HL-60/S4 (cell line): Measurements from ENCODE around the gene GRID2IP.

Experiments used
- in situ Hi-C: fragments of 300-500 bp; cut with MboI; formaldehyde crosslinking; loops from 2 replicates; pipeline ENCODE4 v1.14.3; 2022; ENCODE audit warnings: low sequenced_read_pairs

The GRID2IP gene

DNA sequence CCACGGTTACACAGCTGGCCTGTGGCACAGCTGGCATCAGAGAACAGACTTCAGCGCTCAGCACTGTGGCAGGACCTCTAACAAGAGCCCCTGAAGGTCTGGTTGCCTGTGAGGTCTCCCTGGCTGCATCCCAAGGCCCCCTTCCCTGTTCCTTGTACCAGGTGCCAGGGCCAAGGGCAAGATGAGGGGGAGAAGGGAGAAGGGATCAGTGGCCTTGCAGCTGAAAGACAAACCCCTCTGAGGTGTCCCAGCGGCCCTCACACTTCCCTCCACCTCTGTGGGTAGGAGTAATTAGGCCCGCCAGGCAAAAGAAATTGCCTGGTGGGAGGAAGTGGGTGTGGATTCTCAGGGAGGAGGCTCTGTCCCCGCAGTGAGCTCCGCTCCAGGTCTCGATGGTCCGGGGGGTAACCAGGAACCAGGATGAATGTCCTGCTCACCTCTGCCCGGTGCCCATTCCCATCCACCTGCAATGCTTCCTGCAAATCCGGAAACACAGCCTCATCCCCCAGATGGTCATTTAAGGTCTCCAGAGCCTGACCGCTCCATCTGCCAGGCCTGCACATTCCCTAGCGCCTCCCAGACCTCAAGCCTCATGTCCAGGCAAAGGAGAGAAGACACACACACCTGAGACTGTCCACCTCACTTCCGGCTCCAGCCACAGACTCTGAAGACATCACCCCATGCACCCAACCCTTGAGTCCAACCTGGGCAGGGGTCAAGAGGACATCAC is 22.7 kb downstream of the GRID2IP start:
- in situ Hi-C loops = no loop called here

DNA sequence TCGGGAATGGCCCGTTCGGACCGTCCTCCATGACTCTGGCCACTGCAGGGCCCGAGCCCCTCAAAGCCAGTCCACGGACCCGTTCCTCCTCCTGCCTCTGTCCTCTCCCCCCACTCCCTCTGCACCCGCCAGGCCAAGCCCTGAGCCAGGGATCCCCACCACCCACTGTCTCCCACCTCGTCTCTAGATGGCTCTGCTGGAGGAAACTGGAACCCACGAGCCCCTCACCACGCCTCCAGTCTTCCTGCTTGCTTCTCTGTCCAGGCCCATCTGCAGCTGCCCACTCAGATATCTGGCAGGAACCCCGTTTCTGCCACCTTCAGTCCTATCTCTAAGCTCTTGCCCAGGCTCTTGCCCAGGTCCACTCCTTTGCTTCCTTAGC is 24.3 kb downstream of the GRID2IP start:
- in situ Hi-C loops = no loop called here

DNA sequence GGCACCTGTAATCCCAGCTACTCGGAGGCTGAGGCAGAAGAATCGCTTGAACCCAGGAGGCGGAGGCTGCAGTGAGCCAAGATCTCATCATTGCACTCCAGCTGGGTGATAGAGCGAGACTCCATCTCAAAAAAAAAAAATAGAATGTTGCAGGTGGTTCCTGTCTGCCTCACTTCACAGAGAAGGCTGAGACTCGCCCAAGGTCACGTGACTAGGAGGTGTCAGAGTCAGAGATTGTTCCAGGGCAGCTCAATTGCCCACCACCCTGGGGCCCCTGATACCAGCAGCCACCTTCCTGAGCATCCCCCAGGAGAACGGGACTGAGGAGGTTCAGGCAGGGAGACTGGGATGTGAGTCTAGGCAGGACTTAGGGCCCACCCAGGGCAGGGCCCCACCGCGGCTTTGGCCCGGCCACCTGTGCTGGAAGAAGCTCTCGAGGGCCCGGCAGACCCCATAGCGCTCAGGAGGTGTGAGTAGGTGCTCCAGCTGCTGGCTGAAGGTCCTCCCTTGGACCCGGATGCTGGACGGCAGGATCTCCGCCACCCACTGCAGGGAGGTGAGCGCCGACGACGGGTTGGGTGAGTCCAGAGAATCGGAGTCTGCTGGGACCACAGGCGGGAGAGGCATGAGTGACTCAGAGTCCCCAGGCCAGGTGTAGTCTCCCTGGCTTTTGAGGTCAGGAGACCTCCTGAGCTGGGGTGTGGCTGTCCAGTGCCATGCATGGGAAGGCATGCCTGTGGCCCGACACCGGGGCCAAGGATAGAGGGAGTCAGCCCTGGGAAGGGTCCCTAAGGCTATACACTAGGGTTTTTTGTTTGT is 30.9 kb downstream of the GRID2IP start:
- in situ Hi-C loops = no loop called here

DNA sequence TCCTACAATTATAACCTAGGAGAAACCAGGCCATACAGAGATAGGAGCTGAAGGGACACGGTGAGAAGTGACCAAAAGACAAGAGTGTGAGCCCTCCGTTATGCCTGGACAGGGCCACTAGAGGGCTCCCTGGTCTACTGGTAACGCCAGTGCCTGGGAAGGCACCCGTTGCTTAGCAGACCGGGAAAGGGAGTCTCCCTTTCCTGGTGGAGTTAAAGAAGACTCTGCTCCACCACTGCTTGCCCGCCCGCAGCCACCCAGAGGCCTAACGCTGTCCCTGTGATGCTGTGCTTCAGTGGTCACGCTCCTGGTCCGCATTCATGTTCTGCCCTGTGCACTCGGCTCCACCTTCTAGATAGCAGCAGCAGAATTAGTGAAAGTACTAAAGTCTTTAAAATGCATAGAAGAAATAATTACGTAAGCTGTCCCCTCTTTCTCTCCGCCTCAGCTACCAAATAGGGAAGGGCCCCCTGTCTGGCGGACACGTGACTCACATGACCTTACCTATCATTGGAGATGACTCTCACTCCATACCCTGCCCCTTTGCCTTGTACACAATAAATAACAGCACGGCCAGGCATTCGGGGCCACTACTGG is 34.8 kb downstream of the GRID2IP start:
- in situ Hi-C loops = no loop called here

DNA sequence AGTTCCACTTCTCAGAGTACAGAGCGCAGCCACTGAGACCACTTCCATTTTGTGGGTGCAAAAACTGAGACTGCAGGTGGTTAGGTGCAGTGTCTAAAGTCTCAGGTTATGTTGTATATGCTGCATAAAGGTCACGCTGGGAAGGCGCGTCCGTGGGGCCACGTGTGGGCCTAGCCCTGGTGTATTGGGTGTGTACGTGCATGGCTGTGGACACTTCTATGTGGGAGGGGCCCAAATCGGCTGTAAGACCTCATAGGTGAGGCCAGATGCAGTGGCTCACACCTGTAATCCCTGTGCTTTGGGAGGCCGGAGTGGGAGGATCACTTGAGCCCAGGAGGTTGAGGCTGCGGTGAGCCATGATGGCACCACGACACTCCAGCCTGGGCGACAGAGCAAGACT is 37.7 kb downstream of the GRID2IP start:
- in situ Hi-C loops = no loop called here

DNA sequence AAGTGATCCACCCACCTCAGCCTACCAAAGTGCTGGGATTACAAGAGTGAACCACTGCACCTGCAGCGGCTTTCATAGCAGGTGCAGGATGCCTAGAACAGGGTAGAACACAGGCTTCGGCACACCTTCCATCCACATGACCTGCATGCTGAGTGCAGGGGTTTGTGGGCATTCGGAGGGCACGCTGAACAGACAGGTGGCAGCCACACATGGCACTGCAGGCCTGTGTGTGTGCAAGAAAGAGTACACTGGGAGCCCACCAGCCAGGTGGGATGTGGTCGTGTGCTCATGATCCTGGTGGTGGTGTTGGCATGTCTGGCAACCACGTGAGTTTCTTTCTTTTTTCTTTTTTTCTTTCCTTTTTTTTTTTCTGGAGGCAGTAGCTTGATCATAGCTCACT is 38.4 kb downstream of the GRID2IP start:
- in situ Hi-C loops = no loop called here

DNA sequence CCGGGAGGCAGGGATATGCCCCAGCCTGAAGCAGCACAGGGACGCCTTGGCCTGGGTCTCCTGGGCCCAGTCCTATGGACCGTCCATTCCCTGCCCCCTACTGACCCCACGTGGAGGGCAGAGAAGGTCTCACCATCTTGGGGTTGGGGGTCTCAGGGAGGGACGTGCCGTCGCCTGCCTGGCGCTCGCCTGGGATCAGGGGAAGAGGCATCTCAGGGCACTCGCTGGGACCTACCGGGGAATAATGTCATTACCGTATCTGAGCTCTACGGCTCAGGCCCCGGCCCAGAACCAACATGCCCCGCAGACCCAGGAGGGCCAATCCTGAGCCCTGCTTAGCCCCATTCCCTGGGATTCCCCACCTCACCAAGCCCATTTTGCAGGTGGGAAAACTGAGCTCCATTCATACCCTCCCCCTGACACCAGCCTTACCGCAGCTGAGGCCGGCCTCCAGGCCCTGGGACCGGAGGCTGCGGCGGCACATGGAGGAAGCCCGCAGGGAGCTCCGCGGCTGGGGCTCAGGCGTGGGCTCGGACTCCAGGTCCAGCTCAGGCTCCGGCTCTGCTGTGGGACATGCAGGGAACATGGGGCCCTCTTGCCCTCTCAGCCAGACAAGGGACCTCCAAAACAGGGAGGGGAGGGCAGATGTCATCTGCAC is 40.7 kb downstream of the GRID2IP start:
- in situ Hi-C loops = no loop called here

DNA sequence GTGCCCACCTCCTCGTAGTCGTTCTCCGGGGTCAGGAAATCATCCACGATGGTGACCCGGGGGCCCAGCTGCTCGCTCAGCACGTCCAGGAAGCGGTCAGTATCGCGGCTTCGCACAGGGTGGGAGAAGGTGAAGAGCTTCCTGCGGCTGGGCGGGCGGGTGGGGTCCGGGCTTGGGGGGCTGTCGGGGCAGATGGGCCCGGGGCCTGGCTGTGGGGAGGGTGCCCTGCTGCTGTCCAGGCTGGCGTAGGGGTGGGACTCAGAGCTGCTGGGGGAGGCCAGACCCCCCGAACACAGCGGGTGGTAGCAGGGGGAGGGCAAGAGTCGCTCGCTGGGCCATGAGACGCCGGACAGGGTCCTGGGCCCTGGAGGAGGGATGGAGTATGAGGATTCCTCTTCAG is 42.3 kb downstream of the GRID2IP start:
- in situ Hi-C loops = no loop called here

DNA sequence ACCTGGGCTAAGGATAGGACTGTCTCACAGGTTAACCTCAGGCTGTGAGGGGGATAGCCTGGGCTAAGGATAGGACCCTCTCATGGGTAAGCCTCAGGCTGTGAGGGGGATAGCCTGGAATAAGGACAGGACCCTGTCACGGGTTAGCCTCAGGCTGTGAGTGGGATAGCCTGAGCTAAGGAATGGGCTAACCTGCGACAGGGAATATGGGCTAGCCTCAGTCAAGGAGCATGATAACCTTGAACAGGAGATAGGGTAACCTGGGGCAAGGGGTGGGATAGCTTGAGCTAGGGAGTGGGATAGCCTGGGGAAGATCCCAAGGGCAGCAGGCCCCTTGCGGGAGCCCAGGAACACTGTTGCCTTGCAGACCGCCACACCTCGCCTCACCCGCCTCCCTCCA is 42.7 kb downstream of the GRID2IP start:
- in situ Hi-C loops = no loop called here

DNA sequence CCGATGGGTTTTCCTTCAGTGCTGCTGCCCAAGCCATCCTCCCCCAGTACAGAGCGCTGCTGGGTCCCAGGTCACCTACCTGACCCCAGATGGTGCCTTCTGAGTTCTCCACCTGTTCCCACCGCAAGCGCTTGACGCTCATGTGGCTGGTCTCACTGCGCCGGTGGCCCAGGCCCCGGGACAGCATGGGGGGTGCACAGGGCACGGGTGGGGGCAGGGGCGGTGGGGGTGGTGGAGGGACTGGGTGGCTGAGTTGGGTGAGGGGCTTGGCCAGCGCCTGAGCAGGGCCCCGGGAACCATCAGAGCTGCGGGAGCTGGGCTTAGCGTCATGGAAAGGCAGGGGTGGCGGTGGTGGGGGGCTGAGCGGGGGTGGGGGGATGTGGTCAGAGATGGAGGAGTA is 43.4 kb downstream of the GRID2IP start:
- in situ Hi-C loops = no loop called here

DNA sequence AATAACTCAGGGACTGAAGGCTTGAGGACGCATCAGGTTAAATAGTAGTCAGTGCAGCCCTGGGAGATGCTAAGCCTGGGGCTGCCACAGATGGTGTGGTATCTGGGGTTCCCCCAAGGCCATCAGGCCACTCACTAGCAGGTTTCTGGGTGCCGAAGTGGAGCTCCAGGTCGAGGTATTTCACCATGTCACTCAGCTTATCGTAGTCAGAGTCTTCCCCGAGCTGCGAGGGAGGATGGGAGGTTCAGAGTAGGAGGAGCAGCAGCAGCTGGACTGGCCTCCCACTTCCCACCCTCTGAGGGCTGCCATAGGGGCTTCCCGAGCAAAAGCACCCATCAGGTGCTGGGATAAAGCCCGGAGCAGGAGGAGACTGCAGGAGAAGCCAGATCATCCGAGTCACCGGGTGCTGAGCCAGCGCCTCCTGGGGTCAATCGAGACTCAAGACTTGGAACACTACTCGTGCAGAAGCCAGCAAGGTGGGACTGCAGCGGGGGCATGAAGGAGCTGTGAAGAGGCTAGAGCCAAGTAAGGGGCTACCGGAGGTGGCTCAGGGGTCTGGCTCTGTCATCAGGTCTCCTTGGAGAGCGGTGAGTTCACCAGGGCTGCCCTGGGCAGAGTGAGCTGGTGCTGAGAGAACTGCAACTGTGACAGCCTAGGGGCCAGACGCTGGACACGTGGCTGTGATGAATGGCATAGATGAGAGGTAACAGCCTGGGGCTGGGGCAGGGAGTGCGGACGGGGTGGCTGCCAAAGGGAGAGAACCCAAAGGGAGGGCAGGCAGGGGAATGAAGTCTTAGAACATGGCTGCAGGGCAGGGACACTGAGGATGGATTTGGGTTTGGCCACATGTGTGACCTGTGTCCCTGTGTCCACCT is 45.3 kb downstream of the GRID2IP start:
- in situ Hi-C loops = no loop called here

DNA sequence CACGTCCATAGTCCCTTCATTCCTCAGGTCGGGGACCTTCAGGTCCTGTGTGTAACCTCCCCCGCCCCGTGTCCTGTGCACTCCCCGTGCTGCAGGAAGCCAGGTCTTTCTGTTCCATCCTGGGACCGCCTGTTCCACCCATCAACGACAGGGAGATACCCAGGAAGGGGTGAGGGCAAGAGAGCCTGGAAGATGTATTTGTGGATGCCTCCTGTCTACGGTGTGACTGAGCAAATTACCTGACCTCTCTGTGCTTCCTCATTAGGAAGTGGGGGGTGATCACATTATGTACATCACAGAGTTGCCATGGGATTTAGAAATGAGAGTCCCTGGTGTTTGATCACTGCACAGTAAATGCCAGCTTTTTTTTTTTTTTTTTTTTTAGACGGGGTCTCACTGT is 46.3 kb downstream of the GRID2IP start:
- in situ Hi-C loops = no loop called here

DNA sequence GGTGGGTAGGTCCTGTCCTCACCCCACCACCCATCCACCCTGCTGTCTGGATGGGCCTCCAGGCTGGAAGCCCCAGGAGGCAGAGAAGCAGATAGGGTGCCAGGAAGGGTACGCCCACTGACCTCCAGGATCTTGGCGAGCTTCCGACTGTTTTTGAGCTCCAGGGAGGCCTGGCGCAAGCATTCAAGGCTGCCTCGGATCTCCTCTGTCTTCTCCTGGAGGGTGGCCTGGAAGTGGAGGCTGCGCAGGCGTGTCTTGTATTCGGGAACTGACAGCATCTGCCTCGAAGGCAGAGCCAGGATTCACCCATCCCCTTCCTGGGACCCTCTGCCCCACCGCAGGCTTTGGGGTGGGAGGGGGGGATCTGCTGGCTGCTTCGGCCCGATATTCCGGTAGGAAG is 48.4 kb downstream of the GRID2IP start:
- in situ Hi-C loops = no loop called here

DNA sequence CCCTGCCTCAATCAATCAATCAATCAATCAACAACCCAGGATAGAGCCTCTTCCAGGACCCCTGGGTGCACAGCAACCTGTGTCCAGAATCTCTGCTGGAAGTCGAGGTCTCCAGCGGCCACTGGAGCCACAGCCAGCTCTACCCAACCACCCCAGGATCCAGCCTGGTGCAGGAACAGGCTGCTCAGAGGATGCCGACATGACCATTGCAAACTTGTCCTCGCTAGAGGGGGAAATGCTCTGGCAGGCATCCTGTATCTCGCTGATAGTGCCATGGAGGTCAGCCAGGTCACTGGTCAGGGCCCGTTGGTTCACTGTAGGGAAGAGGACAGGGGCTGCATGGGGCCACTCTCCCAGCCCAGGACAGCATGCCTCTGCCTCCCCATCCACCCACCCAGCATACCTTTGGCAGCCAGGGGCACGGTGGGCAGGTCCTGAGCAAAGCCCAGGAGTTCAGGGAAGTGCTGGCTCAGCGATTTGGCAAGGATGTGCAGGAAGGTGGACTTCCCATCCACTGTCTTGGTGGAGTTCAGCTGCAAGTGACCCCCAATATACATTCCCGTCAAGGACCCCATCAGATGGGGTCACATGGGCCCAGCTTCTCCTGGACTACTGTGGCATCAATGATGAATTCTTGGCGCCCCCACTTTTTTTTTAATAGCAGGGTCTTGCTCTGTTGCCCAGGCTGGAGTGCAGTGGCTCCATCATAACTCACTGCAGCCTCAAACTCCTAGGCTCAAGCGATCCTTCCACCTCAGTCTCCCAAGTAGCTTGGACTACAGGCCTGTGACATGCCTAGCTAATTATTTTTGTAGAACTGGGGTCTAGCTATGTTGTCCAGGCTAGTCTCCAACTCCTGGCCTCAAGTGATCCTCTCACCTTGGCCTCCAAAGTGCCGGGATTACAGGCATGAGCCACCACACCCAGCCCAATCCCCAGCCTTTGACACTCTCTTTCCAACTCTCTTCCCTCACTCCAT is 49.4 kb downstream of the GRID2IP start:
- in situ Hi-C loops = no loop called here

DNA sequence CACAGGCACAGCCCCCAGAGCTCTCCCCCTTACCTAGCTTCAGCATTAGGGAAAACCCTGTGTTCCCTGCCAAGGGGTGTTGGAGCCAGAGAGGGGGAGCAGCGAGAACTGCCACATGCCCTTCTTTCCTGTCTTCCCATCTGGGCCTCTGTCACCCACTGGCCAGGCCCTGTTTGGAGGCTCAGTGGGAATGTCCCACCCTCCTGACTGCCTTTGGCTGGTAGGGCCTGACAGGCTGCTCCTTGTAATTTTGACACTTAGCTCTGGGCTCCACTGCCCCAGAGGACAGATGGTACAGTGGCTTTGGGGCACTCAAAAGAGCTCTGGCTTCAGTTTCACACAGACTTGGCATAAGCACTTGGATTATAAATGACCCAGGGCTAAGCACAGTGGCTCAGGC is 50.6 kb downstream of the GRID2IP start:
- in situ Hi-C loops = no loop called here

DNA sequence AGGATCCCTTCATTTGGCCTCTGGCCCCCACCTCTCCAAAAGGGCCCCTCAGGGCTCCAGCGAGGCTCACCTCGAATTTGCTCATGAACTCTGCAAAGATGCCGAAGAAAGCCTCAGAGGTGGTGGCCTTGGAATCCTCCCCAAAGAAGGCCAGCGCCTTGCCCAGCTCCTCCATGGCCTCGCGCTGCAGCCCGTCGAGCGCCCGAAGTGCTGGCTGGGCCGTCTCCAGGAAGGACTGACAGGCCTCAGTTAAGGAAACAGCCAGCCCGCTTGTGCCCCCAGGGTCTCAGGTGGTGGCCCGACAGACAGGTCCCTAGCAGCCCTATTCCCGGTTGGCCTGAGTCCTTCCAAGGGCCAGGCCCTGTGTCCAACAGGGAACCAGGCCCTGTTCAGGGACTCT is 53.3 kb downstream of the GRID2IP start:
- in situ Hi-C loops = no loop called here

DNA sequence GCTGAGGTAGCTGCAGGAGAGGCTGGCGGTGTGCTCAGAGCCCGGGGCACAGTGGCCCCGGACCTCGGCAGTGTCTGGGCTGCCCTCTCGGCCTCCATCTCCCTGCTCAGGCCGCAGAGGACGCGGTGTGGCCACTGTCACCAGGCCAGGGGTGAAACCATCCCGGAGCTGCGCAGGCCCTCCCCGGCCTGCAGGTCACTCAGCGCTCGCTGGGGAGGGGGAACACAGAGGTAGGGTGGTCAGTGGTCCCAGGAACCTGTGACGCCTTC is 53.7 kb downstream of the GRID2IP start:
- in situ Hi-C loops = no loop called here

DNA sequence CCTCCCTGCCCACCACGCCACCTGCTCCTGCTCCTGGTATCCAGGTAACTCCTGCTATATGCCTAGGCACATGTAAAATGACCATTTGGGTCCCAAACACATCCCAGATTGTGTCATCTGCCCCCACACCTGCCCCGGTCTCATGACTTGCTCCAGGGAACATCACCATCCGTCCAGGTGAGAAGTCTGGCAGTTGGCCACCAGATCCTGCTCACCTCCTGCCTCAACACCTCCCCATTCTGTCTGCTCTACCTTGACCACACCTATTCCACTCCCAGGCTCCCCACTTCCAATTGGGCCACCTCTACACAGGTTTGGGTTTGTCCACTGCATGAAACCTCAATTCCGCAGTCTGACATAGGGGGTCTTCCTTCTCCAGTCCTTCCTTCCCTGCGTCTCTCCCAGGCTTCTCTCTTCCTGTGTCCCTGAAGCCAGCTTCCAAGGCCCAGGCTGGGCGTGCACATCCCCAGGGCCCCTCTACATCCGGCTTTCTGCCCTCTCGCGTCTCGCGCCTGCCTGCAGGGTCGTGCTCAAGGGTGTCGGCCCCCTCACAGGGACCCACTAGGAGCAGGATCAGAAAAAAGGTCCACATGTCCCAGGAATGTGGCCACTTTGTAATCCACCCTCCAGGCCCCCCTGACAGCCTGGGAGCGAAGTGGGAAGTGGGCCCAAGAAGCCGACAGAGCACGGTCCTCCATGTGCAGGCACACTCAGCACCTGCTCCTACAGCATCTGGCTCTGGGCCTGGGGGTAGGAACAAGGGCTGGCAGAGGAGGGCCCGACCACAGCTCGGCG is 54.2 kb downstream of the GRID2IP start:
- in situ Hi-C loops = no loop called here
